Hepatocyte (in vitro differentiated cells): ENCODE measurements around the gene CHRM1.

Experiments
- CTCF ChIP-seq: fragments of 200-600 bp; sonication (generic); IDR thresholded peaks from 2 replicates; pipeline ENCODE4 v1.5.1; 2016; ENCODE audit warnings: antibody characterized with exemption, mild to moderate bottlenecking; ENCODE audit not compliant: poor library complexity
- EZH2 ChIP-seq: fragments of 200-600 bp; sonication (generic); IDR thresholded peaks from 2 replicates; pipeline ENCODE4 v1.6.1; 2016; ENCODE audit warnings: antibody characterized with exemption, mild to moderate bottlenecking, borderline replicate concordance
- EZH2phosphoT487 ChIP-seq: fragments of 200-600 bp; sonication (generic); IDR thresholded peaks from one replicate; pipeline ENCODE4 v1.6.1; 2018; ENCODE audit warnings: antibody characterized with exemption, mild to moderate bottlenecking, low read depth, moderate library complexity; ENCODE audit not compliant: unreplicated experiment, severe bottlenecking

GRCh38 chr11:62923601-62924411 is 2.6 kb upstream of the CHRM1 start:
- TF ChIP-seq EZH2 (peak; percentile 89), CTCF (no peak), EZH2phosphoT487 (no peak)
